Measurements from ENCODE around the gene L1TD1. TPM values are rescaled to one million over a fixed set of nuclear protein-coding genes. Genes with fewer than 3 reads are reported as not detected.
"Not testable (repeated sequence)": the region's sequence is repeated elsewhere in the genome, so short reads cannot be mapped to it uniquely, and the experiment has no call there.

Gene L1TD1
- polyA plus RNA-seq, 1 experiment, result not detected

DNA sequence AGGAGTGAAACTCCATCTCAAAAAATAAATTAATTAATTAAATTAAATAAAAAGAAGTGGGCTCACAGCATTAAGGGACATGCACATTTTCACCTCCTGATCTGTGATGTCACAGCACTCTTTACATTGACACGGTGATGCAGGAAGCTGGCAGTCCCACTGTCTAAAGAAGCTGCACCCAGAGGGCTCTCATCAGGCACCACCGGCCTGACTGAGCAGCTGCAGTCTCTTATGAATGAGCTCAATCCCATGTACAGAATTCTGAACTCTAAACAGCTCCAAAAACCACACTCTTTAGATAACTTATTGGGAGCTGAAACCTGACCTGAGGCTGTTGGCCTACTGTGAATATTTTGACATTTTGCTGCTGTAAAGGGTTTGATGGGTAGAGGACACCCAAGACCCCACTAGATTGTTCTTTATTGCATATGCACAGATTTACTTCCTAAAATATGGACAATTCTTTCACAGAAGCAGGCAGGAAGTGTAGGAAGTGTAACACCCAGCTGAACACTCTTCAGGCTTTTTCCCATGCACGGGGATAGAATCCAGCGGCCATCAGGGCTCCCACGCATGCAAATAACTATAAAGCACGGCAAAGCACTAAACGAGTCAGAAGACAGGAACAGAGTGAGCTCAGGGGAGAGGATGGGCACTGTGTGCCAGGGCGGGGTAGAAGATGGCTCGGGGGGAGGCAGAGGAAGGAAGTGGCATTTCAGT lies 46.2 kb downstream of the L1TD1 start:
- DNase-seq (ENCODE audit: low read depth, low spot score), result no peak
- Histone ChIP-seq H3K27me3 (ENCODE audit: control insufficient read depth, insufficient read depth, low read length) (no peaks in the 10 kb centered on the region), H3K27ac (ENCODE audit: low read depth, low read length) (no peak overlapping the region), H3K4me3 (ENCODE audit: low read depth, low read length) (no peak overlapping the region), H3K9me3 (ENCODE audit: control insufficient read depth, insufficient read depth, low read length) (no peaks in the 10 kb centered on the region)
- TF ChIP-seq, protein P1, sequence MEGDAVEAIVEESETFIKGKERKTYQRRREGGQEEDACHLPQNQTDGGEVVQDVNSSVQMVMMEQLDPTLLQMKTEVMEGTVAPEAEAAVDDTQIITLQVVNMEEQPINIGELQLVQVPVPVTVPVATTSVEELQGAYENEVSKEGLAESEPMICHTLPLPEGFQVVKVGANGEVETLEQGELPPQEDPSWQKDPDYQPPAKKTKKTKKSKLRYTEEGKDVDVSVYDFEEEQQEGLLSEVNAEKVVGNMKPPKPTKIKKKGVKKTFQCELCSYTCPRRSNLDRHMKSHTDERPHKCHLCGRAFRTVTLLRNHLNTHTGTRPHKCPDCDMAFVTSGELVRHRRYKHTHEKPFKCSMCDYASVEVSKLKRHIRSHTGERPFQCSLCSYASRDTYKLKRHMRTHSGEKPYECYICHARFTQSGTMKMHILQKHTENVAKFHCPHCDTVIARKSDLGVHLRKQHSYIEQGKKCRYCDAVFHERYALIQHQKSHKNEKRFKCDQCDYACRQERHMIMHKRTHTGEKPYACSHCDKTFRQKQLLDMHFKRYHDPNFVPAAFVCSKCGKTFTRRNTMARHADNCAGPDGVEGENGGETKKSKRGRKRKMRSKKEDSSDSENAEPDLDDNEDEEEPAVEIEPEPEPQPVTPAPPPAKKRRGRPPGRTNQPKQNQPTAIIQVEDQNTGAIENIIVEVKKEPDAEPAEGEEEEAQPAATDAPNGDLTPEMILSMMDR (IDR thresholded peaks at IDR 0.05; ENCODE audit: low read depth, low read length), result no peak
- ChIA-PET CTCF (no interaction called here), POLR2A (no interaction called here)

DNA sequence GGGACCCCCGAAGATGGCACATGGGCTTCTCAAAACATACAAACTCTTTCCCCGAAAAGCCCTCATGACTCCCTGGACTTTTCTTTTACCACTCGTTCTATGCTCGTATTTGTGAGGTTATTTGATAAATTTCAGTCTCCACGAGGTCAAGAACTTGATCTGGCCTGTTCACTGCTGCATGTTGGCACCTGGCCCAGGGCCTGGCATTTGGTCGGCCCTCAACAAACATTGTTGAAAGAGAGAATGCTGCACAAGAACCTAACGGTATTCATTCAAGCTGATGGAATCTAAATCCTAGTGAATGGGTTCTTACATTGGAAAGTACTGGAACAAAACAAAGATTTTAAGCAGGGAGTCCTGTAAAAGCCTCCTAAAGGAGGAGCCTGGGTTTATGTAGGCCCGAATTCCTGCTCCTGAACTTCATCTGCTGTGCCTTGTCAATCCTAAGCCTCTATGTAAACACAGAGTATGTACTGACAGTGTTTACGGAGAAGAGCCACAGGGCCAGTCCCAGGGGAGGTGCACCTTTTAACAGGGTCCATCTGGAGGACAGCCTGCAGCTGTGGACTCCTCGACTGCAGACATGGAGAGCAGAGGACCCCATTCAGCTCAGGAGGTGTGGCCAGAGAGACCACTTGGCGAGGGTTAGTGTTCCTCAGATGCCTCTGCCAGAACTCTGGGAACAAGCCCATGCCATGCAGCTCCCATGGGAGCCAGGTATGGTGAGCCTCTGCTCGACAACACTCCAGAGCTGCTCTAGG lies 46.9 kb downstream of the L1TD1 start:
- H3K4me3 ChIP-seq (ENCODE audit: low read depth, low read length), result no peak overlapping the region
- H3K9me3 ChIP-seq (ENCODE audit: control insufficient read depth, insufficient read depth, low read length), result no peaks in the 10 kb centered on the region
- no peaks in the 10 kb centered on the region for H3K27me3 ChIP-seq (ENCODE audit: control insufficient read depth, insufficient read depth, low read length)
- H3K27ac ChIP-seq (ENCODE audit: low read depth, low read length), result no peak overlapping the region
- TF ChIP-seq, protein P1 (IDR thresholded peaks at IDR 0.05; ENCODE audit: low read depth, low read length), result no peak
- CTCF ChIA-PET, result no interaction called here
- DNase-seq (ENCODE audit: low read depth, low spot score), result no peak
- POLR2A ChIA-PET, result no interaction called here

DNA sequence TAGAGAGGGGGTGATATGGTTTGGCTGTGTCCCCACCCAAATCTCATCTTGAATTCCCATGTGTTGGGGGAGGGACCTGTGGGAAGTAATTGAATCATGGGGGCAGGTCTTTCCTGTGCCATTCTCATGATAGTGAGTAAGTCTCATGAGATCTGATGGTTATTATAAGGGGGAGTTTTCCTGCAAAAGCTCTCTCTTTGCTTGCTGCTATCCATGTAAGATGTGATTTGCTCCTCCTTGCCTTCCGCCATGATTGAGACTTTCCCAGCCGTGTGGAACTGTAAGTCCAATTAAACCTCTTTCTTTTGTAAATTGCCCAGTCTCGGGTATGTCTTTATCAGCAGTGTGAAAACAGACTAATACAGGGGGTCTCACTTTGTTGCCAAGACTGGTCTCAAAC lies 49.7 kb downstream of the L1TD1 start:
- H3K4me3 ChIP-seq (ENCODE audit: low read depth, low read length); H3K27ac ChIP-seq (ENCODE audit: low read depth, low read length); POLR2A ChIA-PET; DNase-seq (ENCODE audit: low read depth, low spot score); H3K9me3 ChIP-seq (ENCODE audit: control insufficient read depth, insufficient read depth, low read length); CTCF ChIA-PET; H3K27me3 ChIP-seq (ENCODE audit: control insufficient read depth, insufficient read depth, low read length): not testable (repeated sequence)

DNA sequence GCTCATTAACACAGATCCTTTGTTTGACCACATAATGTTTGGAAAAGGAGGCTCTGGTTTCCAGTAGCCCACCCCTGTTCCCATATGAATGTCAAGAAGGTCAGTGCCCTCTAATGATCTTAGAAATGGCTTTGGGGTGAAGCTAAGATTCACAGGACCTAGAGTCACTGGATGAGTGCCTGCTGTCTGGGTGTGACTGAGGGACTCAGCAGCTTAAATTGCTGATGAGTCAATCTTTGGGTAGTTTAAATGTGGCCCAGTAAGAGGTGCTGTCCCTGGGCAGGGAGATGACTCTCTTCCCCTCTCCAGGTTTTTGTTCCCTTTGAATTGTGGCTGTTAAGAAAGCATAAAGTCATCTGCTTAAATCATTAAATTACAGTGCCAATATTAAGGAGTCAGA lies 50.6 kb downstream of the L1TD1 start:
- POLR2A ChIA-PET, result interaction anchor here (0.5 kb wide), 1 partner anchor 21 kb away, joined by 4 read pairs; no protein-coding TSS in a partner anchor
- DNase-seq (ENCODE audit: low read depth, low spot score), result no peak
- TF ChIP-seq, protein P1 (IDR thresholded peaks at IDR 0.05; ENCODE audit: low read depth, low read length), result no peak
- CTCF ChIA-PET, result no interaction called here
- H3K4me3 ChIP-seq (ENCODE audit: low read depth, low read length), result no peak overlapping the region
- no peaks in the 10 kb centered on the region for H3K27me3 ChIP-seq (ENCODE audit: control insufficient read depth, insufficient read depth, low read length)
- no peak overlapping the region for H3K27ac ChIP-seq (ENCODE audit: low read depth, low read length)
- no peaks in the 10 kb centered on the region; the same call in 1 of the 2 replicates for H3K9me3 ChIP-seq (ENCODE audit: control insufficient read depth, insufficient read depth, low read length)

DNA sequence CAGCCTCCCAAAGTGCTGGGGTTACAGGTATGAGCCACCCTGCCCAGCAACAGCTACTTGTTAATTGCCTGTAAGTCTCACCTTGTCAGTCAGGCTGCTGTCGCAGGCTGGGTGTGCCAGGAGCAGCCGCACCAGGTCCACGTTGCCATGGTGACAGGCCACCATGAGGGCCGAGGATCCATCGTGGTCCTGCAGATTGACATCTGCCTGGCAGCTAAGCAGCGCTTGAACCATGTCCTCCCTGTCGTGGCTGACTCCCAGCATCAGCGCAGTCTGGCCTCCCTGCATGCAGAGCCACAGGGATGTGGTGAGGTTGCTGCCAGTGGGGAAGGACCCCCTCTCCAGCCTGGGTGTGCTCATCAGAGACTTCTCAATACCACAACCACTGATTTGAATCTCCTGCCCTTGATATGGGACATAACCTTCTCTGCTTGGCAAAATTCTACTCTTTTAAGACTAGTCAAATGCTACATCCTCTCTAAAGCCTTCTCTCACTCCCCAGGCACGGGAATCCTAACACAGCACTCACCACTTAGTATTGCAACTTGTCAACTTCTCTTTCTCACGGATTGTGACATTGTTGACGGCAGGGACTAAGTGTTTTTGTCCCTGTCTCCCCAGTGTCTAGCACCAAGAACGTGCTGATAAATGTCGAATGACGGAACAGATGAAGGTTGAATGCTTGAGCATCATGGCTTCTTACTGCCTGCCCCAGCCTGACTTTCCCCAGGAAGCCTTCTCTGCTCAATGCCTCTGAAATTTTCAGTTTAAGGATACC lies 52.9 kb downstream of the L1TD1 start:
- no peaks in the 10 kb centered on the region for H3K27me3 ChIP-seq (ENCODE audit: control insufficient read depth, insufficient read depth, low read length)
- H3K9me3 ChIP-seq (ENCODE audit: control insufficient read depth, insufficient read depth, low read length), result no peaks in the 10 kb centered on the region; the same call in 1 of the 2 replicates
- no peak overlapping the region for H3K4me3 ChIP-seq (ENCODE audit: low read depth, low read length)
- CTCF ChIA-PET, result interaction anchor here (1.0 kb wide), 1 partner anchor 9 kb away, joined by 3 read pairs; no protein-coding TSS in a partner anchor
- POLR2A ChIA-PET, result no interaction called here
- TF ChIP-seq, protein P1 (IDR thresholded peaks at IDR 0.05; ENCODE audit: low read depth, low read length), result no peak
- no peak overlapping the region for H3K27ac ChIP-seq (ENCODE audit: low read depth, low read length)
- no peak for DNase-seq (ENCODE audit: low read depth, low spot score)

All from AG04450 (cell line).